ENCODE results near the gene ZFYVE1. TPM values are rescaled to one million over a fixed set of nuclear protein-coding genes. Genes with fewer than 3 reads are reported as not detected.

Gene ZFYVE1
- total and polyA plus RNA-seq, 2 of the 13 experiments (the other 11 are each of a cell fraction or from before 2014, with no cell fraction given): 2.6 to 5.3 TPM

- TF ChIP-seq ZBTB39 (CRISPR knock-in tag; IDR thresholded peaks at IDR 0.05) (no peak), ZBTB8A (CRISPR knock-in tag; IDR thresholded peaks at IDR 0.05; ENCODE audit: borderline replicate concordance, low read depth) (no peak), ZSCAN12 (CRISPR knock-in tag; IDR thresholded peaks at IDR 0.05) (no peak), USF2 (IDR thresholded peaks at IDR 0.05; ENCODE audit: low read depth, low read length) (no peak), USF2 (CRISPR knock-in tag; IDR thresholded peaks at IDR 0.05; ENCODE audit: borderline replicate concordance) (no peak), DNMT3B (CRISPR knock-in tag; conservative IDR thresholded peaks at IDR 0.05) (no peak; the same call in 1 of the 2 replicates), TRAFD1 (CRISPR knock-in tag; IDR thresholded peaks at IDR 0.05; ENCODE audit: borderline replicate concordance) (no peak), KLF11 (CRISPR knock-in tag; IDR thresholded peaks at IDR 0.05) (no peak; the same call in 1 of the 2 replicates), ZNF644 (CRISPR knock-in tag; IDR thresholded peaks at IDR 0.05; ENCODE audit: low read depth) (peak; percentile 89; the same call in 1 of the 2 replicates), GLMP (CRISPR knock-in tag; IDR thresholded peaks at IDR 0.05; ENCODE audit: borderline replicate concordance) (peak; percentile 68; the same call in 1 of the 2 replicates), ATRX (CRISPR knock-in tag; IDR thresholded peaks at IDR 0.05; ENCODE audit: borderline replicate concordance) (no peak), ATF5 (CRISPR knock-in tag; IDR thresholded peaks at IDR 0.05; ENCODE audit: low read depth) (no peak), RBM22 (optimal IDR thresholded peaks at IDR 0.05; ENCODE audit: low read length) (no peak), ZNF263 (CRISPR knock-in tag; IDR thresholded peaks at IDR 0.05) (no peak), FOXA3 (CRISPR knock-in tag; IDR thresholded peaks at IDR 0.05) (peak; percentile 67), ZNF124 (CRISPR knock-in tag; IDR thresholded peaks at IDR 0.05) (peak; percentile 53; the same call in 1 of the 2 replicates), ZBTB44 (CRISPR knock-in tag; IDR thresholded peaks at IDR 0.05) (peak; percentile 68), KDM2A (CRISPR knock-in tag; IDR thresholded peaks at IDR 0.05; ENCODE audit: borderline replicate concordance, low read depth) (peak; percentile 85)
Measured at GRCh38 chr14:73058224-73058921, 31.5 kb upstream of the ZFYVE1 start, which contains the start of gene RBM25 (continued).

All from HepG2 (cell line).